GM18867 (cell line): ENCODE measurements around the gene OR10A5.
"Not testable (repeated sequence)": the region's sequence is repeated elsewhere in the genome, so short reads cannot be mapped to it uniquely, and the experiment has no call there.

Source experiments
- ATAC-seq: cut with Tn5 transposase; IDR thresholded peaks from one replicate; pipeline ENCODE4 v1.9.1; 2021; ENCODE audit warnings: mild to moderate bottlenecking, moderate library complexity; ENCODE audit not compliant: unreplicated experiment

Gene OR10A5, protein sequence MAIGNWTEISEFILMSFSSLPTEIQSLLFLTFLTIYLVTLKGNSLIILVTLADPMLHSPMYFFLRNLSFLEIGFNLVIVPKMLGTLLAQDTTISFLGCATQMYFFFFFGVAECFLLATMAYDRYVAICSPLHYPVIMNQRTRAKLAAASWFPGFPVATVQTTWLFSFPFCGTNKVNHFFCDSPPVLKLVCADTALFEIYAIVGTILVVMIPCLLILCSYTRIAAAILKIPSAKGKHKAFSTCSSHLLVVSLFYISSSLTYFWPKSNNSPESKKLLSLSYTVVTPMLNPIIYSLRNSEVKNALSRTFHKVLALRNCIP

GRCh38 chr11:6845383-6845782 is at the start of gene OR10A5:
Gene OR10A5 (plus strand): TSS chr11:6845683. CDS start chr11:6845683, 0 bp downstream.
- no peak for ATAC-seq

GRCh38 chr11:6799402-6799801 is 46.1 kb upstream of the OR10A5 start, which contains the start of gene OR6A2:
Gene OR6A2 (minus strand): TSS chr11:6799689. CDS start chr11:6795708, 3,981 bp downstream.
- no peak for ATAC-seq

DNA sequence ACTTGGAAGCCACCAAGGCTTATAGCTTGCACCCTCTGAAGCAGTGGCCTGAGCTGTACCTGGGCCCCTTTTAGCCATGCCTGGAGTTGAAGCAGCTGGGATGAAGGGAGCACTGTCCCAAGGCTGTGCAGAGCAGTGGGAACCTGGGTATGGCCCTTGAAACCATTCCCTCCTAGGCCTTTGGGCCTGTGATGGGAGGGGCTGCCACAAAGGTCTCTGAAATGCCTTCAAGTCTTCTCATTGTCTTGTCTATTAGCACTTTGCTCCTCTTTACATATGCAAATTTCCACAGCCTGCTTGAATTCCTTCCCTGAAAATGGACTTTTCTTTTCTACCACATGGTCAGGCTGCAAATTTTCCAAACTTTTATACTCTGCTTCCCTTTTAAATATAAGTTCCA is 44.4 kb upstream of the OR10A5 start:
- ATAC-seq: not testable (repeated sequence)

- ATAC-seq: peak; percentile 89
These were observed 33.0 kb upstream of the OR10A5 start for GRCh38 chr11:6812390-6813005.

GRCh38 chr11:6813656-6814055 is 31.8 kb upstream of the OR10A5 start:
- ATAC-seq: no peak

- ATAC-seq: no peak
These were observed 27.8 kb upstream of the OR10A5 start for GRCh38 chr11:6817694-6818093.

- ATAC-seq: no peak
These were observed 26.5 kb upstream of the OR10A5 start for GRCh38 chr11:6818967-6819366.

GRCh38 chr11:6824136-6824823 is 21.2 kb upstream of the OR10A5 start:
- no peak for ATAC-seq

- ATAC-seq: no peak
These were observed 20.2 kb upstream of the OR10A5 start for GRCh38 chr11:6825231-6825744.

DNA sequence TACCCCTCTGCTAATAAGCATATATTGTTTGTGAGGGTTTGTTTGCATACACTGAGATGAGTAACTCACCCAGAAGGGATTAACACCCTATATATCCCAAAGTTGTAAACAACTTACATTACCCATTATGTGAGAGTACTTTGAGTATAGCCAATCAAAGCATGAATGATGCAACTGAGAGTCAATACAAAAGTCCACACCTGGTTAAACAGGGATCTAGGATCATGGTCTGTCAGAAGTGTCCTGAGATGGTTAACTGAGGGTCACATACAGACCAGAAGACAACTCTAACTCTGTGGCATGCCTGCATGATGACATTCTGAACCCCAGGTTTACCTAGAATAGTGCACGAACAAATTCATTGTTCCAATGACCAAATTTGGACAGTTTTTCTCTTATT is 17.4 kb upstream of the OR10A5 start:
- no peak for ATAC-seq

- no peak for ATAC-seq
These were observed 12.1 kb upstream of the OR10A5 start for GRCh38 chr11:6833356-6833755.

GRCh38 chr11:6834021-6834420 is 11.5 kb upstream of the OR10A5 start:
- ATAC-seq: no peak

DNA sequence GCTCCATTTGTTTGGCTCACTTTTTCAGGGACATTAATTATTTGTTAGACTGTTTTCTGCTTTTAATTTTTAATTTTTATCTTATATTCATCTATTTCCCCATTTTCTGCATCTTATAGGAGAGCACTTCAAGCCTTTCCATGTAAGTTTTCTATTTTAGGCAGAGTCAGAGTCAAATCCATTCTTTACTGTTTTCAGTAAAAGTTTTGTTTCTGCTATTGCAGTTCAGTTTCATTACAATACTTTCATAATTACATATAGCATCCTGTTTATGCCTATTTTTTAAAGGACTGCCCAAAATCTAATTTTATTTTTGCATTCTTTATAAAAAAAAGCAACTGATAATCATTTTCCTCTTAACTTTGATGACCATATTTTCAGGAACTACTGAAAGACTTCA is 3.8 kb upstream of the OR10A5 start:
- ATAC-seq: no peak

DNA sequence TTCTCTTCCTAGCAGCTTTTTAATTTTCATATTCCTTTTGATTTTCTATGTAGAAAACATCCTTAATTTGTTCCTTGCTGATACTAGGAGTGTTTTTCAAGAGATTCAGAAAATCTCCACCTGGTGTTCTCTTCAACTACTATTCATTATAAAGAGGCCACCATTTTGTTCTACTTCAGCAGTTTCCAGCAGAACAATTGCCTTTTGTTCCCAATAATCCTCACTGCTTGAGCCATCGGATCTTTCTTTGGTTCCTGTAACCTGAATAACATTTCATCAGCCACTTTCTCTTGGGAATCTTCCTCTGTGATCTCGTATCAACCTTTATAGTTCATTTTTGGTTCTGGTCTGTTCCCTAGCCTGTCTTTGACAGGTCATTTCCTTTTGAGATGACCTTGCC is 1.8 kb upstream of the OR10A5 start:
- no peak for ATAC-seq

- no peak for ATAC-seq
These were observed 1.1 kb upstream of the OR10A5 start for GRCh38 chr11:6844356-6844755.

GRCh38 chr11:6850526-6850925 is 5.0 kb downstream of the OR10A5 start:
- ATAC-seq: no peak

- not testable (repeated sequence) for ATAC-seq
These were observed 9.3 kb downstream of the OR10A5 start for GRCh38 chr11:6854801-6855200.

DNA sequence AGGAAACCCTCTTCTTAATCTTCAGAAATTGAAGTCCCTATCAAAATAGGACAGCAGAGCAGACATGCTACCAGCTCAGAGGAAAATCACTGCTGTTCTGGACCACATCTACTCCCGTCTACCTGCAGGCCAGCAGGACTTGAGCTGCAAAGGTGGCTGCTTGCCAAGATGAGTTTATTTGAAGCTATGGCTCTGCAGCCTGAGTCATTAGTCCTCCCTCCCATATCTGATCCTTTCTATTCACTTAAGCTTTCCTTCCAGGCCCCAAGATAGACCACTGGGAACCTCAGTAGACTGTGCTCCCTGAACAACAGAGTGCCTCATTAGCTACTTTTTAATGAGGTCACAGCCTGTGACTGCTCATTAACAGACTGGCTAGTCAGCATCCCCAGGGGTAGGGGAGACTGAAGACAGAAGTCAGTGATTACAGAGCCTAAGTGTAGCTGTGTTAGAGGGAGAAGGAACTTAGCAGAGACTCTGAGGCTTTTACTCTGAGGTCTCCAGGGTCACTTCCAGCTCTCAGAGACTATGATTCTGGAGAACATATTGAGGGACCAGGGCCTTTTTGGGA is 10.6 kb downstream of the OR10A5 start:
- no peak for ATAC-seq

GRCh38 chr11:6856871-6857270 is 11.4 kb downstream of the OR10A5 start:
- peak; percentile 66 for ATAC-seq

- no peak for ATAC-seq
These were observed 17.5 kb downstream of the OR10A5 start, which contains the start of gene OR10A2 for GRCh38 chr11:6862961-6863360. Gene OR10A2 (plus strand): TSS chr11:6863057. CDS start chr11:6869755, 6,698 bp downstream.

DNA sequence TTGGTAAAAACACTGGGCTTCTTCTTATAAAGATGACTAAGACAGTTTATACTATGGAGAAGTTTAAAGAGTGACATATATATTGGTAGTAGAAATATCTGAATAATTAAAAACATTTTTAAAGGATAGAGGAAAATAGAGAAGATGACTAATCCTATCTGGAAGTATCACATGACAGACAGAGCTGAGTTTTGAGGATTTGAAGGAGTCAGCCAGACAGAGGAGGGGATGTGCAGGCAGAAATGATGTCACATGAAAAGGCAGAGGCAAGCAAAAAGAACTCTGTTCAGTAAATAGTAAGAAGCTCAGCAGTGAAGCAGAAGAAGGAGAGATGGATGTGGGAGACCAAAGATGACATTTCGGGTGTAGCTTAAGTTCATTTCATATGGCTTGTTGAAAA is 19.0 kb downstream of the OR10A5 start:
- ATAC-seq: no peak
